IPS-15b (cell line): ENCODE measurements around the gene ZNG1A.
"Not testable (repeated sequence)": the region's sequence is repeated elsewhere in the genome, so short reads cannot be mapped to it uniquely, and the experiment has no call there.

Experiments used
- H3K27me3 ChIP-seq: one replicate; pipeline ENCODE4 v1.6.1; 2013; ENCODE audit warnings: low read length; ENCODE audit not compliant: control insufficient read depth, insufficient read depth
- H3K36me3 ChIP-seq: one replicate; pipeline ENCODE4 v1.6.1; 2013; ENCODE audit warnings: low read length; ENCODE audit not compliant: control insufficient read depth, insufficient read depth
- H3K4me1 ChIP-seq: one replicate; pipeline ENCODE4 v1.6.1; 2013; ENCODE audit warnings: mild to moderate bottlenecking, low read length; ENCODE audit not compliant: control insufficient read depth, insufficient read depth
- H3K4me3 ChIP-seq: one replicate; pipeline ENCODE4 v1.5.1; 2013; ENCODE audit warnings: low read depth, low read length
- H3K9ac ChIP-seq: one replicate; pipeline ENCODE4 v1.6.1; 2013; ENCODE audit warnings: low read depth, mild to moderate bottlenecking, low read length
- H3K9me3 ChIP-seq: one replicate; pipeline ENCODE4 v1.6.1; 2013; ENCODE audit warnings: mild to moderate bottlenecking, low read length; ENCODE audit not compliant: control insufficient read depth, insufficient read depth

The ZNG1A gene

DNA sequence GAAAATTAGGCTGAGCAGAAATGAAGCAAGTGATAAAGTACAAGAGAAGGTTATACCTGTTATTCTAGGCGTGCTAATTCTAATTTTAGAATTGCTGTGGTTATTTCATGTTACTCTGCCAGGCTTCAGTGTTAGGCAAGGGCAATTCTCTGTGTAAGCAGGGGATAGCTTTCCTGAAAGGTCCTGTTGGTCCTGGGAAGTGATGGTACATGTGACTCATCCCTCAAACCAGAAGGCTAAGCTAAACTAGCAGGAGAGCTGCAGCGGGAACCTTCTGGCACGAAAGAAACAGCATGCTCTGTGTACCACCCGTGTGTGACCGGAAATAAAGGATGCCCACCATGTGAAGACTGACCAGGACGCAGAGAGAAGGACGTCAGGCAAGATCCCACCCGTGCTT, 69.3 kb downstream of the ZNG1A start:
- H3K9me3 ChIP-seq, H3K9ac ChIP-seq, H3K4me1 ChIP-seq, H3K4me3 ChIP-seq, H3K36me3 ChIP-seq: not testable (repeated sequence)
- H3K27me3 ChIP-seq = peaks cover 75% of the 10 kb centered on the region

- H3K9ac ChIP-seq, H3K36me3 ChIP-seq, H3K9me3 ChIP-seq, H3K4me3 ChIP-seq, H3K4me1 ChIP-seq: not testable (repeated sequence)
- peaks cover 69% of the 10 kb centered on the region for H3K27me3 ChIP-seq
Observed at GRCh38 chr9:108742-109495, 69.9 kb downstream of the ZNG1A start.

DNA sequence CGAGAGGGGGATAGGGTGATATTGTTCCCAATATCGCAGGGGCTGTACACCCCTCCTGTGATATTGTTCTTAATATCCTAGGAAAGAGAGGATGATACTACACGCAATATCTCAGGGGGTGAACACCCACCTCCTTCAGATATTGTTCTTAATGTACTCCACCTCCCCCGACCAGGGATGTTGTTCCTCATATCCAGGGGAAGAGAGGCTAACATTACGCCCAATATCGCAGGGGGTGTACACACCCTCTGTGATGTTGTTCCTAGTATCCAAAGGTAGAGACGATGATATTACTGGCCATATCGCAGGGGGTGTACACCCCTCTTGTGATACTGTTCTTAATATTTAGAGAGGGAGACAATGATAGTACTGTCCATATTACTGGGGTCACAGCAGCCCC, 72.9 kb downstream of the ZNG1A start:
- not testable (repeated sequence) for H3K4me1 ChIP-seq, H3K9ac ChIP-seq, H3K4me3 ChIP-seq, H3K36me3 ChIP-seq, H3K9me3 ChIP-seq
- H3K27me3 ChIP-seq = peaks cover 48% of the 10 kb centered on the region

GRCh38 chr9:100430-100829, 78.4 kb downstream of the ZNG1A start:
- not testable (repeated sequence) for H3K9me3 ChIP-seq, H3K9ac ChIP-seq, H3K27me3 ChIP-seq, H3K36me3 ChIP-seq, H3K4me3 ChIP-seq, H3K4me1 ChIP-seq

GRCh38 chr9:99867-100266, 79.0 kb downstream of the ZNG1A start:
- H3K36me3 ChIP-seq, H3K27me3 ChIP-seq, H3K9me3 ChIP-seq, H3K9ac ChIP-seq, H3K4me1 ChIP-seq, H3K4me3 ChIP-seq: not testable (repeated sequence)

DNA sequence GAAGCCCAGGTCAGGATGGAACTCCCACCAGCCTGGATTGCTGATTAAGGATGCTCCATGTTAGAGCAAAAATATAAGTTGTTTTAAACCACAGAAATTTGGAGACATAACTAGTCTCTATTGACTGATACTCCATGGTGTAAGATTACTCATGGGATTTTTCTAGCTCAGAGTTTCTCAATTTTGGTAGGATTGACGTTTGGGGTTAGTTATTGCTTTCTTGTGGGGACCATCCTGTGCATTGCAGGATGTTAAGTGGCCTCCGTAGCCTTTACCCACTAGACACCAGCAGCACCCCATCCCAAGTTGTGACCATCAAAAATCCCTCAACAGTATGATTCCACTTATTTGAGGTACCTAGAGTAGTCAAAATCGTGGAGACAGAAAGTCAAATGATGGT, 80.1 kb downstream of the ZNG1A start:
- not testable (repeated sequence) for H3K4me3 ChIP-seq, H3K9me3 ChIP-seq, H3K4me1 ChIP-seq, H3K9ac ChIP-seq, H3K27me3 ChIP-seq, H3K36me3 ChIP-seq

GRCh38 chr9:94992-95391, 83.9 kb downstream of the ZNG1A start:
- not testable (repeated sequence) for H3K27me3 ChIP-seq, H3K9me3 ChIP-seq, H3K4me3 ChIP-seq, H3K4me1 ChIP-seq, H3K9ac ChIP-seq, H3K36me3 ChIP-seq

DNA sequence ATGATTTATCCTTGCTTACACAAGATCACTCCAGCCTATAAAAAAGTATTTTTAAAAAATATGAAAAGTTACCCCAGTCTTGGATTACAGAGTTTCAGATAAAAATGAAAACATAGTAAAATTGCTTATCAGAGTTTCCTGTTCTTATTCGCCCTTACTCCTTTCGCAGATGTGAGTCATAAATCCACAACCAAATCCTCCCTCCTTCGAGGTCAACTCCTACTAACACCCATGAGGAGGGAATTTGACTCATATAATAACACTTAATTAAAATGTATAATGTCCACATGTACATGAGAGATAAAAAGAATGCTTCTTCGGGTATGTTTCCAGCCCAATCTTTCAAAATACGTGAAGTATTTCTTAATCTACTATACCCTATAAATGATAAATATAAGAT, 84.5 kb downstream of the ZNG1A start:
- H3K9me3 ChIP-seq, H3K4me1 ChIP-seq, H3K36me3 ChIP-seq, H3K27me3 ChIP-seq, H3K9ac ChIP-seq, H3K4me3 ChIP-seq: not testable (repeated sequence)

DNA sequence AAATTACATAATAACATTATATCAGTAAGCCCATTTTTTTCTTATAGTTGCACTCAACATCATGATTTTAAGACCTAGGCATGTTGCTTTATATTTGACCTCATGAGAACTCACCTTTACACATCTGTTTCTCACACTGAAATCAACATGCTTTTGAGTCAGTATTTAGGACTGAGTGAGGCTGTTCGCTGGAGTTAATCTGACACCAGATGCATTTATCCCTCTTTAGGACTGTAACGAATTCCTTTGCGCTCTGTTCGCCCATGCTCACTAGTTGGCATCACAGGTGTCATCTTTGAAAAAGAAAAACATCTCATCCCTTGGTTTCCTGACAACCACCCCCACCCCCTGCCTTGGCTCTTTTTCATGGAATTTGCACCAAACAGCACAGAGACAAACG, 84.9 kb downstream of the ZNG1A start:
- H3K9ac ChIP-seq, H3K27me3 ChIP-seq, H3K36me3 ChIP-seq, H3K4me3 ChIP-seq, H3K4me1 ChIP-seq, H3K9me3 ChIP-seq: not testable (repeated sequence)

DNA sequence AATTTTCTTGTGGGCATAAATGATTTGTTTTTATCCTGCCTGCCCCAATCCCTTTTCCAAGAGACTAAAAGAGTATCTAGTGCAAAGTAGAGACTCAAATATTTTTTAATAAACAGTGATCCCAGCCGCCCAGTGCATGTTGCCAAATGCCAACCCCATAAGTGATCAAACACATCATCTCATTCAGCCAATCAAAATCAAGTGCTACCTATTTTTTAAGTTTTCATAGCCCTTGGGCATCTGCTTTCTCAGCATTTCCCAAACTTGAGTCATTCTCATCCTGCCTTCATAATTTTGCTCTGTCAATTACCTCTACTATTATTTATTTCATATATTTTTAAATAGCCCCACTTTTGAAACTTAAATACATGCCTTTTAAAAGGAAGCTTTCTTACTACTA, 88.0 kb downstream of the ZNG1A start:
- H3K27me3 ChIP-seq, H3K4me3 ChIP-seq, H3K9me3 ChIP-seq, H3K36me3 ChIP-seq, H3K4me1 ChIP-seq, H3K9ac ChIP-seq: not testable (repeated sequence)

GRCh38 chr9:88396-89037, 90.3 kb downstream of the ZNG1A start:
- H3K9ac ChIP-seq, H3K27me3 ChIP-seq: not testable (repeated sequence)

DNA sequence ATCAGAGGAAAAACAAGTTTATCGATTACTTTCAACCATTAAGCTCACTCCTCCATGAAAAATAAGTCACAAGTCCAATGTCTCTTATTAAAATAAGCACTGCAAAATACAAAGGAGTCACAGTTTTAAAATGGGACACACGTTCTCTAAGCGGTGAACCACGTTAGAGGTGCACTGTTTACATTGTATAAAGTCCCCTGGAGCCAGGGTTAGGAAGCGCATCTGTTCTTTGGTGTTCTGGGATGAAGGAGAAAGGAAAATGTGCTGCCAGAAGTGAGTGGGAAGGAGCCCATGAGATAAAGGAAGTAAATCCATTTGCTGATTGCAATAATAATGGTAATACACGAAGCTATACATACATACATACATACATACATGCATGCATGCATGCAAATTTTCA, 91.0 kb downstream of the ZNG1A start:
- H3K4me1 ChIP-seq, H3K36me3 ChIP-seq, H3K27me3 ChIP-seq, H3K9ac ChIP-seq, H3K4me3 ChIP-seq, H3K9me3 ChIP-seq: not testable (repeated sequence)

More at GRCh38 chr9:88396-89037, 90.3 kb downstream of the ZNG1A start:
- not testable (repeated sequence) for H3K9me3 ChIP-seq, H3K4me3 ChIP-seq, H3K36me3 ChIP-seq, H3K4me1 ChIP-seq
